Measurements from ENCODE around the gene UBIAD1. TPM values are rescaled to one million over a fixed set of nuclear protein-coding genes. Genes with fewer than 3 reads are reported as not detected.

Gene UBIAD1
- total and polyA plus RNA-seq, 4 experiments from 2014 or later: 30.3 to 51.9 (median 37.7) TPM

GRCh38 chr1:11279152-11279551 is 6.2 kb downstream of the UBIAD1 start:
- Histone ChIP-seq H3K27ac (ENCODE audit: low read depth, low read length) (no peak overlapping the region), H3K4me3 (ENCODE audit: low read length in 2 of 2) (no peak overlapping the region), H3K4me1 (ENCODE audit: insufficient read depth, low read length) (peaks cover 84% of the 10 kb centered on the region), H3K36me3 (ENCODE audit: insufficient read depth, low read length) (no peaks in the 10 kb centered on the region), H3K27me3 (ENCODE audit: insufficient read depth, low read length) (no peaks in the 10 kb centered on the region), H3K9me3 (ENCODE audit: control insufficient read depth in 1 of 2, low read length in 2 of 2) (no peaks in the 10 kb centered on the region)
- intact Hi-C loops (cut with micrococcal nuclease): no loop called here
- POLR2A ChIA-PET (ENCODE audit: partially characterized antibody): interaction anchor here (3.6 kb wide), 1 partner anchor 16 kb away, joined by 29 read pairs; the partner anchor contains the start of gene MTOR
- H3K27ac Mint-ChIP-seq: peak overlapping the region in 5 of 7 donors; percentile 12 to 72 (median 51)
- peaks cover 0 to 1% (median 0%) of the 10 kb centered on the region in 8 donors for H3K9me3 Mint-ChIP-seq
- peaks cover 52 to 82% (median 70%) of the 10 kb centered on the region in 4 donors for H3K4me1 Mint-ChIP-seq
- peaks cover 44 to 55% of the 10 kb centered on the region in 2 donors for H3K36me3 Mint-ChIP-seq
- H3K4me3 Mint-ChIP-seq: no peak overlapping the region
- CTCF ChIA-PET (ENCODE audit: partially characterized antibody): no interaction called here
- DNase-seq: no peak
- H3K27me3 Mint-ChIP-seq: no peaks in the 10 kb centered on the region

GRCh38 chr1:11279630-11280029 is 6.6 kb downstream of the UBIAD1 start:
- H3K36me3 Mint-ChIP-seq: peaks cover 44 to 57% of the 10 kb centered on the region in 2 donors

GRCh38 chr1:11280719-11281376 is 7.8 kb downstream of the UBIAD1 start:
- peaks cover 5% of the 10 kb centered on the region for H3K36me3 ChIP-seq (ENCODE audit: insufficient read depth, low read length)
- Mint-ChIP-seq H3K36me3 (peaks cover 39 to 58% of the 10 kb centered on the region in 2 donors), H3K27ac (peak overlapping the region; percentile 43 to 98 (median 81)), H3K4me1 (peaks cover 54 to 86% (median 73%) of the 10 kb centered on the region in 4 donors), H3K27me3 (no peaks in the 10 kb centered on the region), H3K9me3 (no peaks in the 10 kb centered on the region), H3K4me3 (peak overlapping the region in 7 of 8 donors; percentile 29 to 74 (median 64))
- ChIA-PET POLR2A (ENCODE audit: partially characterized antibody) (interaction anchor here (1.3 to 3.6 kb wide), 4 partner anchors 8 to 383 kb away, joined by 3 to 29 read pairs (median 8); partner anchors contain the start of genes FBXO6, MTOR and UBIAD1), CTCF (ENCODE audit: partially characterized antibody) (interaction anchor here (0.8 to 1.7 kb wide), 6 partner anchors 9 to 365 kb away, joined by 3 to 7 read pairs (median 4); partner anchors contain the start of gene MTOR)
- H3K4me1 ChIP-seq (ENCODE audit: insufficient read depth, low read length): peaks cover 84% of the 10 kb centered on the region
- peak overlapping the region in 1 of 2 donors; percentile 7 for H3K4me3 ChIP-seq (ENCODE audit: low read length in 2 of 2)
- intact Hi-C loops (cut with micrococcal nuclease): no loop called here
- H3K27me3 ChIP-seq (ENCODE audit: insufficient read depth, low read length): no peaks in the 10 kb centered on the region
- no peaks in the 10 kb centered on the region for H3K9me3 ChIP-seq (ENCODE audit: control insufficient read depth in 1 of 2, low read length in 2 of 2)
- peak in 3 of 5 donors; percentile 31 to 39 (median 33) for DNase-seq
- peak overlapping the region; percentile 41 for H3K27ac ChIP-seq (ENCODE audit: low read depth, low read length)

More at GRCh38 chr1:11279630-11280029, 6.6 kb downstream of the UBIAD1 start:
- ChIA-PET POLR2A (ENCODE audit: partially characterized antibody) (interaction anchor here (3.6 kb wide), 1 partner anchor 17 kb away, joined by 29 read pairs; the partner anchor contains the start of gene MTOR), CTCF (ENCODE audit: partially characterized antibody) (interaction anchor here (0.6 to 1.7 kb wide), 2 partner anchors 12 to 15 kb away, joined by 3 to 7 read pairs; no protein-coding TSS in a partner anchor)
- Mint-ChIP-seq H3K9me3 (peaks cover 0 to 1% (median 0%) of the 10 kb centered on the region in 8 donors), H3K4me3 (peak overlapping the region in 7 of 8 donors; percentile 1 to 74 (median 20)), H3K27ac (peak overlapping the region; percentile 72 to 98 (median 90)), H3K4me1 (peaks cover 54 to 86% (median 73%) of the 10 kb centered on the region in 4 donors), H3K27me3 (no peaks in the 10 kb centered on the region)
- intact Hi-C loops (cut with micrococcal nuclease): no loop called here
- no peak for DNase-seq
- no peaks in the 10 kb centered on the region for H3K9me3 ChIP-seq (ENCODE audit: control insufficient read depth in 1 of 2, low read length in 2 of 2)
- H3K27ac ChIP-seq (ENCODE audit: low read depth, low read length): no peak overlapping the region
- H3K4me1 ChIP-seq (ENCODE audit: insufficient read depth, low read length): peaks cover 84% of the 10 kb centered on the region
- H3K36me3 ChIP-seq (ENCODE audit: insufficient read depth, low read length): no peaks in the 10 kb centered on the region
- no peaks in the 10 kb centered on the region for H3K27me3 ChIP-seq (ENCODE audit: insufficient read depth, low read length)
- no peak overlapping the region for H3K4me3 ChIP-seq (ENCODE audit: low read length in 2 of 2)

GRCh38 chr1:11281518-11282331 is 8.7 kb downstream of the UBIAD1 start:
- no peaks in the 10 kb centered on the region for H3K9me3 ChIP-seq (ENCODE audit: control insufficient read depth in 1 of 2, low read length in 2 of 2)
- peak overlapping the region in 1 of 2 donors; percentile 7 for H3K4me3 ChIP-seq (ENCODE audit: low read length in 2 of 2)
- no peak for DNase-seq
- H3K36me3 ChIP-seq (ENCODE audit: insufficient read depth, low read length): peaks cover 14% of the 10 kb centered on the region
- CTCF ChIA-PET (ENCODE audit: partially characterized antibody): interaction anchor here (1.1 to 1.7 kb wide), 4 partner anchors 8 to 40 kb away, joined by 3 to 7 read pairs (median 5); partner anchors contain the start of gene MTOR
- H3K27ac ChIP-seq (ENCODE audit: low read depth, low read length): peak overlapping the region; percentile 41
- no peaks in the 10 kb centered on the region for H3K27me3 ChIP-seq (ENCODE audit: insufficient read depth, low read length)
- no peaks in the 10 kb centered on the region for H3K9me3 Mint-ChIP-seq
- intact Hi-C loops (cut with micrococcal nuclease): no loop called here
- peak overlapping the region in 7 of 8 donors; percentile 18 to 74 (median 59) for H3K4me3 Mint-ChIP-seq
- peak overlapping the region; percentile 43 to 98 (median 81) for H3K27ac Mint-ChIP-seq
- peaks cover 83% of the 10 kb centered on the region for H3K4me1 ChIP-seq (ENCODE audit: insufficient read depth, low read length)
- H3K27me3 Mint-ChIP-seq: no peaks in the 10 kb centered on the region
- H3K36me3 Mint-ChIP-seq: peaks cover 43 to 60% of the 10 kb centered on the region in 2 donors
- H3K4me1 Mint-ChIP-seq: peaks cover 54 to 85% (median 74%) of the 10 kb centered on the region in 4 donors
- POLR2A ChIA-PET (ENCODE audit: partially characterized antibody): interaction anchor here (0.7 to 3.6 kb wide), 5 partner anchors 9 to 382 kb away, joined by 3 to 29 read pairs (median 8); partner anchors contain the start of genes FBXO6, MTOR and UBIAD1

- Mint-ChIP-seq H3K27ac (peak overlapping the region; percentile 36 to 95 (median 85)), H3K4me3 (peak overlapping the region in 2 of 8 donors; percentile 40 to 58), H3K36me3 (peaks cover 46 to 62% of the 10 kb centered on the region in 2 donors), H3K27me3 (no peaks in the 10 kb centered on the region), H3K4me1 (peaks cover 57 to 80% (median 71%) of the 10 kb centered on the region in 4 donors), H3K9me3 (no peaks in the 10 kb centered on the region)
- ChIA-PET POLR2A (ENCODE audit: partially characterized antibody) (interaction anchor here (0.6 to 1.8 kb wide), 5 partner anchors 10 to 928 kb away, joined by 3 to 10 read pairs (median 4); partner anchors contain the start of genes MTOR and UBIAD1), CTCF (ENCODE audit: partially characterized antibody) (interaction anchor here (1.9 kb wide), 1 partner anchor 246 kb away, joined by 4 read pairs; no protein-coding TSS in a partner anchor)
- H3K4me1 ChIP-seq (ENCODE audit: insufficient read depth, low read length): peaks cover 79% of the 10 kb centered on the region
- H3K4me3 ChIP-seq (ENCODE audit: low read length in 2 of 2): no peak overlapping the region
- no peak overlapping the region for H3K27ac ChIP-seq (ENCODE audit: low read depth, low read length)
- no peak for DNase-seq
- intact Hi-C loops (cut with micrococcal nuclease): no loop called here
- peaks cover 21% of the 10 kb centered on the region for H3K36me3 ChIP-seq (ENCODE audit: insufficient read depth, low read length)
- no peaks in the 10 kb centered on the region for H3K9me3 ChIP-seq (ENCODE audit: control insufficient read depth in 1 of 2, low read length in 2 of 2)
- H3K27me3 ChIP-seq (ENCODE audit: insufficient read depth, low read length): no peaks in the 10 kb centered on the region
Observed at GRCh38 chr1:11283151-11283550, 10.2 kb downstream of the UBIAD1 start.

- no peak for DNase-seq
- ChIA-PET POLR2A (ENCODE audit: partially characterized antibody) (interaction anchor here (1.1 kb wide), 1 partner anchor 28 kb away, joined by 3 read pairs; no protein-coding TSS in a partner anchor), CTCF (ENCODE audit: partially characterized antibody) (interaction anchor here (1.2 to 1.9 kb wide), 2 partner anchors 11 to 248 kb away, joined by 4 read pairs; no protein-coding TSS in a partner anchor)
- Histone ChIP-seq H3K27ac (ENCODE audit: low read depth, low read length) (no peak overlapping the region), H3K4me1 (ENCODE audit: insufficient read depth, low read length) (peaks cover 67% of the 10 kb centered on the region), H3K27me3 (ENCODE audit: insufficient read depth, low read length) (no peaks in the 10 kb centered on the region), H3K4me3 (ENCODE audit: low read length in 2 of 2) (no peak overlapping the region), H3K36me3 (ENCODE audit: insufficient read depth, low read length) (peaks cover 27% of the 10 kb centered on the region), H3K9me3 (ENCODE audit: control insufficient read depth in 1 of 2, low read length in 2 of 2) (no peaks in the 10 kb centered on the region)
- H3K4me3 Mint-ChIP-seq: peak overlapping the region; percentile 0 to 85 (median 53)
- H3K27me3 Mint-ChIP-seq: no peaks in the 10 kb centered on the region
- peak overlapping the region; percentile 66 to 96 (median 93) for H3K27ac Mint-ChIP-seq
- peaks cover 46 to 60% of the 10 kb centered on the region in 2 donors for H3K36me3 Mint-ChIP-seq
- no peaks in the 10 kb centered on the region for H3K9me3 Mint-ChIP-seq
- peaks cover 57 to 78% (median 65%) of the 10 kb centered on the region in 4 donors for H3K4me1 Mint-ChIP-seq
- intact Hi-C loops (cut with micrococcal nuclease): no loop called here
Observed at GRCh38 chr1:11284784-11285183, 11.8 kb downstream of the UBIAD1 start.

All from CD4-positive, alpha-beta memory T cell (primary cell).